NCI-H82 (cell line): ENCODE results near the gene CXCL3.

Experiments used
- DNase-seq: peaks from one replicate; lab custom pipeline; 2025; lab: John Stamatoyannopoulos, UW

CXCL3 gene

DNA sequence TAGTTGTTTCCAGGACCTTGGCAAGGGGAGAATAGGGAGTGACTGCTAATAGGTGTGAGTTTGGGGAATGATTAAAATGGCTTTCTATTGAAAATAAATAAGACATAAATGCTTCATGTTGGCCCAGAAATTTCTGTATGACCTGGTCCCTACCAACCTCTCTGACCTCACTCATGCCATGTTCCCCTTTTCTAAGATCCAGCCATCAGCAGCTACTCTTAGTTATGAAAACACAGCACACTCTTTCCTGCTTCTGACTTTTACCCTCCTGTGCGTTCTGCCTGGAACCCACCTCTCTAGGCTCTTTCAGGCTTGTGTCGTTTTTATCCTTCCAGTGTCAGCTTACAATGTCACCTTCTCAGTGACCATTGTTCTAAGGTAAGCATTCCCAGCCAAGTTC lies 25.2 kb downstream of the CXCL3 start:
- DNase-seq: no peak

DNA sequence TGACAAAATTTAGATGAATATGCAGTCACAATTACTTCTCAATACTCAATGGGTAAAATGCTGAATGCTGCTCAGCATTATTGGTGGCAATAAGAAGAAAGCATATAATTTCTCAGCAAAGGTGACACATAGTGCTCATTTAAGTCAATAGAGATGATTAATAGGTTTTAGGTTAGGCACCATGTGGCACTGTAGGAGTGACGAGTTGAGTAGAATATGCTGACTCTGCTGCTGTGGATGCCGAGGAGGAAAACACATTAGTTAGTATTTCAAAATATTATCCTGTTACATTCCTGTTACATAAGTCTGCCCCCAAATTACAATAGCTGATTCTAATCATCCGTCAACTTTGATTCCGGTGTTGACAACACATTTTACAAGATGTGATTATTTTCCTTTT lies 26.4 kb downstream of the CXCL3 start:
- DNase-seq: no peak

DNA sequence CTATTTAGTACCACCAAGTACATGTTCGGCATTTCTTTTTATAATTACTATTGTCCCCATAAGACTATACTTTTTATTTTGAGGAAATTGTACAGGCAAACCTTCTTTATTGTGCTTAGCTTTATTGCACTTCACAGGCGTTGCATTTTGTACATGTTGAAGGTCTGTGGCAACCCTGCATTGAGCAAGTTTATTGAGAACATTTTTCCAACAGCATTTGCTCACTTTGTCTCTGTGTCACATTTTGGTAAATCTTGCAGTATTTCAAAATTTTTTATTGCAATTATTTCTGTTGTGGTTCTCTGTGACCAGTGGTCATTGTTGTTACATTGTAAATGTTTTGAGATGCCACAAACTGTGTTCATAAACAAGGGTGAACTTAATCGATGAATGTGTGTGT lies 29.2 kb downstream of the CXCL3 start:
- DNase-seq: no peak

DNA sequence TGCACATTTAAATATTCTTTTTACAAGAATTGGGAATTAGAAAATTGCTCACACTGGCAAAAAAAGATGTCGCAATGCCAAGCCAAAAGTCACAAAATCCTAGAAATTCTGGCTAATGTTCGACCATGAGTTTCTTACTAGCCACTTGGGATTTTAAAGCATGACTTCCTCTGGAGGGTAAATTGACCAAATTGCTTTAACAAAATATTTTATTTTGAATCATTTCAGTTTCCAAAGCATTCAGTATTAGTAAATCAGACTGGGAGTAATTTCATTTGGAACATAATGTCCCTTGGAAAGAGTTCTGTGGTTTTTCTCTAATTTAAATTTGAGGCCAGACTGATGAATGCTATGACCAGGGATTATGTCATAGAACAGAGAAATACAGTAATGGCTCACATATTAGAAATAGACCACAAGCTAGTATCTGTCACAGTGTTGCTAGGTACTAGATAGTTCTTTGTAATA lies 32.4 kb downstream of the CXCL3 start:
- DNase-seq: no peak

DNA sequence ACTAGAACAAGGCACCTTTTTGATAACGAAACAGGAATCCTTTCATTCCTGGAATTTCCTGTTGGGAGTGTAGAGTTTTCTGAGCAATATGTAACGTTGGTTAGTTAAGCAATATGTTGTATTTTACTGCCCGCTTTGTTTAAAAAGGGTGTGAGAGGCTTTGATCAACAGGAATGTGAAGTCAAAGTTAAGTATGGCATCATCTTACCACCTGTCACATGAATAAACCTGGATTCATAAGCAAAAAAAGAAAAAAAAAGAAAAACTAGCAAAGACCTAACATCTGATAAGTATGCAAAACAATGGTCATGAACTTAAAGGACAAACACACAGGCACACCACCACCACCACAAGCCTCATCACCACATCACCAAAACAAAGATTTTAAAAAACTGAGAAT lies 33.0 kb downstream of the CXCL3 start:
- DNase-seq: no peak

GRCh38 chr4:74004668-74005067 lies 33.8 kb downstream of the CXCL3 start:
- DNase-seq: no peak

GRCh38 chr4:74000301-74000700 lies 38.2 kb downstream of the CXCL3 start:
- no peak for DNase-seq

DNA sequence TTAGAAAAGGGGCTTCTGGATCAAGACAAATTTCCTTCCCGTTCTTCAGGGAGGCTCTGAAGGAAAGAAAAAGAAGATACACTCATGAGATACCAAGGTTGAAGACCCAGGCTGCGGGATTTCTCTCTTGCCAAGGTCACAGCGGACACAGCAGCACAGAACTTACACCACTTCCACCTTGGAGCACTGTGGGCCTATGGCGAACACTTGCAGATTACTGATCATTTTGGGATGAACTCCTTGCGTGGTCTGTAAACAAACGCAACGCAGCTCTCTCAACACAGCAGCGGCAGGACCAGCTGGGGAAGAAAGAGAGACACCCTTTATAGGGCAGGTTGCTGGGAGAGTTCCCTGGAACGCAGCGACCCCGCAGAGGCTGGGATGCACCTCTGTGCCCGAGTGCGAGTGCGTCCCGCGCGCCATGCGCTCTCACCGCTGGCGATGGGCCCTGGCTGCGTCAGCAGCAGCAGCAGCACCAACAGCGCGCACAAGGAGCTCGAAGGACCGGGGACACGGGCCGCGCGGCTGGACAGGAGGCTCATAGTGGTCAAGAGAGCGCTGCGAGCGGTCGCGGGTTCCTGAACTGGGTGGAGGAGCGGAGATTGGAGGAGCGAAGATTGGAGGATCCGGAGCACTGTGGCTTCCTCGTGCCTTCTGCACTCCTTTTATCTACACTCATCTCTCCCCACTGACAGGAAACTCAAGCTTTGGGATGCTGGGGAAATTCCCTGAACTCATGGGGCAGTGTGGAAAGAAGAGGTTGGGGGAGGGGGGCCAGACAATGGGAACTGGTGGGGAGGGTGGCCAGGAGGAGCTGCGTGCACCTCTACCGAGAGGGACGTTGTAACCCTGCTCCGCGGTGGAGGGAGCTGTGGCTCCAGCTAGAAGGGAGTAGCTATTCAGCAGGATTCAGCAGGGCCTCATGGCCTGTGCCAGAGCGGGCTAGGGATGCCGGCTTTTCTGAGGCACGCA lies 40.2 kb downstream of the CXCL3 start, which contains the start of gene CXCL5:
Gene CXCL5 (minus strand): TSS at position 638 of the 972 bp plus-strand sequence. CDS start 96 bp downstream, at position 542.
- no peak for DNase-seq

GRCh38 chr4:73992050-73992449 lies 46.4 kb downstream of the CXCL3 start:
- DNase-seq: no peak

DNA sequence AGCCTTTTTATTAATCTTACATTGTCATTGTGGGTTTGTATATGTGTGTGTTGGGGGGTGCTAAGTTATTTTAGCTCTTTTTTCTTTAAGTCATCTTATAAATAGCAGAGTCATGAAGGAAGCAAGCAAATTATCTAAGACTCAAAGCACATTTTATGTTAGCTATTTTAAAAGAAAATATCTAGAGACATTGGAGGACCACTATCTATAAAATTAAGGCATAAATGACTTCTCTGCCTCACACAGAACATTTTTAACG lies 46.8 kb downstream of the CXCL3 start:
- no peak for DNase-seq

- DNase-seq: no peak
These were observed 47.3 kb downstream of the CXCL3 start for GRCh38 chr4:73990988-73991741.

DNA sequence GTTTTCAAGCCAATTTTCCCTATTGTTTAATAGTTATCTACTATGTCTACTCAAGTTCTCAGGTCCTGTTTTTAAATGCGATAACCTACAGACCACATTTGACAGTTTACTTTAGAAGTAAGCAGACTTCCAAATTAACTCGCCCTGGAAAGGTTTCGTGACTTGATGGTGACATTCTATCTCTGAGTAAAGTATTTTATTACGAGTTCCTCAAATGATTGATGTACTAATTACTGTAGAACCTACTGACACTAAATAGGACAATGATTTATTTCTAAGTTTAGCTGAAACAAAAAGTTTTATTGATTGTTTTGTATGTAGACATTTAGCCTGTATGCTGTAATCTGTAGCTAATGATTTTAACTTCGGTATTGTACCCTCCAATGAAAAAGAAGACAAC lies 48.6 kb downstream of the CXCL3 start:
- no peak for DNase-seq

DNA sequence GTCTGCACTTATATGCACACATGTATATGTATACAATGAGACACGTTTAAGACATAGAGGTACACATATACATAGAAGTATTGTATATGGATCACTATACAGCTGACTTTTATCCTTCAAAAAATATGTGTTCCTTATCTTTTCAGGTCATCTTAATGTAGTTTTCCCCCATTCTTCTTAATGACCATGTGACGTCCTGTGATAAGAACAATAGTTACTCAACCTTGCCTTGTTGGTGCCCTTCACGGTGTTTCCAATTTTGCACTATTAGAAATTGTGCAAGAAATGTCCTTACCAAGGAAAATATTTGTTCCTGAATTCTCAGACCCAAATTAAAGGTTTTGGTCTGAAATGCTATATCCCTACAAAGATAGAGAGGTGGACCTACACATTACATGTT lies 49.5 kb downstream of the CXCL3 start:
- DNase-seq: no peak

GRCh38 chr4:73988061-73988460 lies 50.4 kb downstream of the CXCL3 start, which contains the start of gene PPBP:
TSS of gene PPBP (minus strand) at chr4:73988190. CDS start at chr4:73988103, 87 bp downstream.
- no peak for DNase-seq
